Esophagus squamous epithelium (tissue), 4 donors: ENCODE measurements around the gene MRC2.

Experiments used
- POLR2A ChIP-seq, 4 donors: fragments of 450-650 bp; IDR thresholded peaks; one replicate each; pipeline ENCODE4 v1.6.1; 2017; ENCODE audit warnings: antibody characterized with exemption in 4 of 4, mild to moderate bottlenecking in 4 of 4, moderate library complexity in 3 of 4
- TF ChIP-seq, protein P1 (sequence below), 6 experiments: fragments of 450-650 bp in 4 of 6; fragments of 200-600 bp in 2 of 6; sonication (generic) in 2 of 6; IDR thresholded peaks; one replicate each; pipeline ENCODE4 v1.5.1; 2016 to 2019; ENCODE audit warnings: antibody characterized with exemption in 6 of 6, mild to moderate bottlenecking in 4 of 6, moderate library complexity in 4 of 6

DNA sequence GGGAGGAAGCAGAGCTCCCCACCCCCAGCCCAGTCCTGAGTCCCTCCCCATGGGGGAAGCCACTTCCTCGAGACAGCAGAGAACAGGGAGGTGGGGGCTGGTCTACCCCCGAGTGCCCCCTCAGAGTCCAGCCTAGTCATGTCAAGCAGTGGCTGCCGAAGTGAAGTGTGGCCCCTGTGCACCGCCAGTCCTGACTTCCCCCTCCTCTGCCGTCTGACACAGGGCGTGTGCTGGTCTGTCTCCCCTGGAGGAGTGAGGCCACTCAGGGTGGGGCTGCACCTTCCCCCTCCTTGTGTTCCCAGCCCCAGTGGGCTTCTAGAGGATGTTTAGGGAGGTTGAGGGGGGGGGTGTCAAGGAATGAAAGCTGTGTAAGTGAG, 46.9 kb downstream of the MRC2 start:
- TF ChIP-seq, protein P1, sequence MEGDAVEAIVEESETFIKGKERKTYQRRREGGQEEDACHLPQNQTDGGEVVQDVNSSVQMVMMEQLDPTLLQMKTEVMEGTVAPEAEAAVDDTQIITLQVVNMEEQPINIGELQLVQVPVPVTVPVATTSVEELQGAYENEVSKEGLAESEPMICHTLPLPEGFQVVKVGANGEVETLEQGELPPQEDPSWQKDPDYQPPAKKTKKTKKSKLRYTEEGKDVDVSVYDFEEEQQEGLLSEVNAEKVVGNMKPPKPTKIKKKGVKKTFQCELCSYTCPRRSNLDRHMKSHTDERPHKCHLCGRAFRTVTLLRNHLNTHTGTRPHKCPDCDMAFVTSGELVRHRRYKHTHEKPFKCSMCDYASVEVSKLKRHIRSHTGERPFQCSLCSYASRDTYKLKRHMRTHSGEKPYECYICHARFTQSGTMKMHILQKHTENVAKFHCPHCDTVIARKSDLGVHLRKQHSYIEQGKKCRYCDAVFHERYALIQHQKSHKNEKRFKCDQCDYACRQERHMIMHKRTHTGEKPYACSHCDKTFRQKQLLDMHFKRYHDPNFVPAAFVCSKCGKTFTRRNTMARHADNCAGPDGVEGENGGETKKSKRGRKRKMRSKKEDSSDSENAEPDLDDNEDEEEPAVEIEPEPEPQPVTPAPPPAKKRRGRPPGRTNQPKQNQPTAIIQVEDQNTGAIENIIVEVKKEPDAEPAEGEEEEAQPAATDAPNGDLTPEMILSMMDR (IDR thresholded peaks at IDR 0.05), result no peak
- no peak for TF ChIP-seq POLR2A (IDR thresholded peaks at IDR 0.05)
